ENCODE measurements around the gene TSPAN17. TPM values are rescaled to one million over a fixed set of nuclear protein-coding genes. Genes with fewer than 3 reads are reported as not detected.

Gene TSPAN17
- total and polyA plus RNA-seq, 9 of the 15 experiments (the other 6 are each of a cell fraction or from before 2014, with no cell fraction given): 0.73 to 58.3 (median 34.5) TPM

- TF ChIP-seq ZNF584 (CRISPR knock-in tag; IDR thresholded peaks at IDR 0.05; ENCODE audit: low read depth) (no peak), ILF3 (IDR thresholded peaks at IDR 0.05; ENCODE audit: borderline replicate concordance) (no peak), MTA2 (IDR thresholded peaks at IDR 0.05; ENCODE audit: low read depth) (peak; percentile 87), ARID2 (IDR thresholded peaks at IDR 0.05) (no peak), ZNF12 (CRISPR knock-in tag; IDR thresholded peaks at IDR 0.05) (no peak), CBFB (CRISPR knock-in tag; IDR thresholded peaks at IDR 0.05) (0 out of 2 replicates have a peak, but pooled peaks have one; percentile 70)
These were observed 1.4 kb downstream of the TSPAN17 start (continued) for GRCh38 chr5:176648474-176649194.

DNA sequence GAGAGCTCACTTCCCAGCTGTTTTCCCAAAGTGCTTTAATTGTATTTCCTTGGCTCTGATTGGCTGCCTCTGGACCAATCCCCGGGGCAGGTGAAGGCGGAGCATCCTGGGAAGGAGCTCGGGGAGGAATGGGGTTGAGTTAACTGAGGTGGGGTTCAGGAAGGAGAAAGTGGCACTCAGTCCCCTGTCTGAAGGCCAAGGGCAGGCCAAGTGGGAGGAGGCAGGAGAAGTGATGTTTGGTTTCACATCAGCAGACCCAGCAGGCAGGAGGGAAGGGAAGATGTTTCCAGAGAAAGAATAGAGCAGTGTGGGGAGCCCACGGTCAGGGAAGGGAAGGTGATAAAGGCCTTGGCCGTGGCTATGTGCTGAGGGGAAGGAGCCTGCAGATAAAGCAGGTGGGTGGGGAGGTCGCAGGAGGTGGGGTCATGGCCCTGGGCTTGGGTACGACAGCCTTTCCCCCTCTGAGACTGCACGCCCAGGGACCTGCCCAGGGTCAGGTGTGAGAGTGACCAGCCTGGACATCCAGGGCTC lies 3.1 kb downstream of the TSPAN17 start:
- WGBS (ENCODE audit: insufficient coverage, low coverage, missing lambda C conversion rate): 21% methylated on average over 8 of the region's 8 CpGs
- Histone ChIP-seq H3K9ac (ENCODE audit: insufficient read depth in 1 of 2, low read depth in 2 of 2, low read length in 2 of 2) (peak overlapping the region in 1 of 2 experiments; percentile 65; a peak in 3 of 4 replicates), H3K27me3 (ENCODE audit: control insufficient read depth in 2 of 2, insufficient read depth in 2 of 2, low read length in 2 of 2) (no peaks in the 10 kb centered on the region), H3K36me3 (ENCODE audit: control insufficient read depth, insufficient read depth, low read length) (peaks cover 26% of the 10 kb centered on the region; the same call in 2 of the 3 replicates), H4K20me1 (replicated peaks; ENCODE audit: control insufficient read depth, insufficient read depth, low read length) (peaks cover 19% of the 10 kb centered on the region), H3K79me2 (ENCODE audit: control insufficient read depth, insufficient read depth, low read length) (peaks cover 45% of the 10 kb centered on the region), H3K4me2 (ENCODE audit: insufficient read depth, low read length) (peak overlapping the region; percentile 72), H3K9me1 (ENCODE audit: control insufficient read depth, insufficient read depth, low read length) (peaks cover 19% of the 10 kb centered on the region), H3K4me3 (no peak overlapping the region), H3K9me3 (replicated peaks; ENCODE audit: control insufficient read depth, insufficient read depth, low read depth, low read length) (no peaks in the 10 kb centered on the region), H3K4me1 (replicated peaks in 1 of 2; ENCODE audit: control insufficient read depth in 2 of 2, insufficient read depth in 2 of 2, low read length in 2 of 2) (peaks cover 37 to 71% of the 10 kb centered on the region in 2 experiments), H3K27ac (ENCODE audit: extremely low read depth, low read depth, low read length) (no peak overlapping the region; the same call in 2 of the 3 replicates), H2AFZ (ENCODE audit: low read depth, low read length) (no peak overlapping the region)
- POLR2A ChIA-PET: interaction anchor here (0.6 to 1.4 kb wide), 2 partner anchors 10 to 44 kb away, joined by 3 to 4 read pairs; no protein-coding TSS in a partner anchor
- no TSS peak for BruUV-seq (replicated peaks)
- FAIRE-seq: peak; percentile 95
- intact Hi-C loops (cut with micrococcal nuclease): no loop called here
- in situ Hi-C loops (cut with MboI): no loop called here
- no peak for ATAC-seq
- CTCF ChIA-PET (ENCODE audit: low intra/inter-chr PET ratio): no interaction called here
- peak; percentile 59 to 88 (median 80) for DNase-seq (ENCODE audit: extremely low read depth in 1 of 4, low spot score in 3 of 4)
- TF ChIP-seq CBFA2T3 (IDR thresholded peaks at IDR 0.05) (peak; percentile 68), ZNF41 (CRISPR knock-in tag; conservative IDR thresholded peaks at IDR 0.05) (no peak), HDAC8 (tag; IDR thresholded peaks at IDR 0.05) (no peak), NFYB (IDR thresholded peaks at IDR 0.05; ENCODE audit: extremely low read depth, insufficient read length) (peak; percentile 25), E2F6 (IDR thresholded peaks at IDR 0.05; ENCODE audit: borderline replicate concordance in 1 of 2, extremely low read depth in 1 of 2, insufficient read depth in 1 of 2, insufficient read length in 1 of 2, low read depth in 1 of 2, low read length in 1 of 2, poor library complexity in 1 of 2, severe bottlenecking in 1 of 2) (no peak), RNF2 (IDR thresholded peaks at IDR 0.05) (no peak), CBFA2T2 (conservative IDR thresholded peaks at IDR 0.05) (peak; percentile 52), ZNF408 (CRISPR knock-in tag; IDR thresholded peaks at IDR 0.05; ENCODE audit: low read depth) (no peak), THRB (CRISPR knock-in tag; conservative IDR thresholded peaks at IDR 0.05) (no peak)
- TF ChIP-seq, protein P1, sequence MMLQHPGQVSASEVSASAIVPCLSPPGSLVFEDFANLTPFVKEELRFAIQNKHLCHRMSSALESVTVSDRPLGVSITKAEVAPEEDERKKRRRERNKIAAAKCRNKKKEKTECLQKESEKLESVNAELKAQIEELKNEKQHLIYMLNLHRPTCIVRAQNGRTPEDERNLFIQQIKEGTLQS (IDR thresholded peaks at IDR 0.05): no peak
- TF ChIP-seq, protein P1 (CRISPR knock-in tag; conservative IDR thresholded peaks at IDR 0.05): no peak
